ENCODE results near the gene CCDC142.

The CCDC142 gene

DNA sequence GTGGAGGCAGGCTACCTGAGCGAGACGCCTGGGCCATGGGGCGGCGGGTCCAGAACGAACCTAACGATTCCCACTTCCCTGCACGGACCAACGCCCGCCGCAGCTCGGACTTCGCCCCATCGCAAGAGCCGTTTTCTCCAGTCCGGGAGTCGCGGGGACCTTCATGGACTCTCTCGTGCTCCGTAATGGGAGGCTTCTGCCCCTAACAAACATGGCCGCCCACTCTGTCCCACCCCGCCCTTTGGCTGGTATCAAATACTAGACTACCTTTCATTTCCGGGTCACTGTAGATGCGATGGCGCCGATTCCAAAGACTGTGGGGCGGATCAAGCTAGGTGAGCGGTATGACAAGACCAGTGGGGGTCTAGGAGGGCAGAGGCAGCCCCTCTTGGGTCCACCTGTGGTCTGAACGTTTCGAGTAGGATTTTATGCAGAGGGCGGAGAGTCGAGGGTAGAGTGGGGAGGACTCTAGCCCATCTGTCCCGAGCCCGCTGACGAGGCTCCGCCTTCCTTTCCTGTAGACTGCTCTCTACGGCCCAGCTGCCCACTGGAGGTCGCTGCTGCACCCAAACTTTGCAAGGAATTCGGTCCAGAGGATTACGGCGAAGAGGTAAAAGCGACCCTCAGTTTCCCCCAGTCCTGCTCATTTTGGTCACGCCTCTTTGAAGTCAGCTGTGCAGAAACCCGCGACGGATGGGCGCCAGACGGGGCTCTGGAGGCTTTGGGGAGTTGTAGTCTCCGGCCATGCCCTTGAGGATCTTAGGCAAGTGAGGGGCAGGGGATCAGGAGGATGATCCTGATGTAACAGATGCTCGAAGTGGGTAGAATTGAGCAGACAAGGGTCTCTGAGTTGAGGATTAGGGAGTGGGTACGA is at the start of gene CCDC142, which contains the start of gene TTC31:
Gene CCDC142 (minus strand): TSS at position 198 of the 874 bp plus-strand sequence. CDS start 161 bp downstream, at position 37.
Gene TTC31 (plus strand): TSS at position 281 of the 874 bp plus-strand sequence. CDS start 15 bp downstream, at position 296.
- Histone ChIP-seq H3K4me1 (ENCODE audit: control insufficient read depth, low read length) (peaks cover 23% of the 10 kb centered on the region), H3F3A (ENCODE audit: control insufficient read depth, insufficient read depth) (no peaks in the 10 kb centered on the region), H3K36me3 (ENCODE audit: control insufficient read depth, low read length) (peaks cover 31% of the 10 kb centered on the region), H3K9me3 (ENCODE audit: control insufficient read depth, insufficient read depth, low read length) (no peaks in the 10 kb centered on the region), H3K9me2 (replicated peaks; ENCODE audit: control insufficient read depth, low read length) (no peaks in the 10 kb centered on the region), H3K79me2 (ENCODE audit: control insufficient read depth, low read length) (peaks cover 36% of the 10 kb centered on the region), H4K20me1 (ENCODE audit: control insufficient read depth, insufficient read depth, low read depth, low read length) (peaks cover 7% of the 10 kb centered on the region; the same call in 1 of the 2 replicates), H3K27ac (ENCODE audit: low read depth, low read length) (peak within 1 kb of the TSS; percentile 78), H3K4me3 (ENCODE audit: low read length) (peak within 1 kb of the TSS; percentile 98), H3K27me3 (ENCODE audit: control insufficient read depth, low read length) (no peaks in the 10 kb centered on the region), H3K4me2 (ENCODE audit: low read length) (peak within 1 kb of the TSS; percentile 99)
- TF ChIP-seq EZH2phosphoT487 (IDR thresholded peaks at IDR 0.05; ENCODE audit: borderline replicate concordance, low read length) = no peak
- TF ChIP-seq, protein P1, sequence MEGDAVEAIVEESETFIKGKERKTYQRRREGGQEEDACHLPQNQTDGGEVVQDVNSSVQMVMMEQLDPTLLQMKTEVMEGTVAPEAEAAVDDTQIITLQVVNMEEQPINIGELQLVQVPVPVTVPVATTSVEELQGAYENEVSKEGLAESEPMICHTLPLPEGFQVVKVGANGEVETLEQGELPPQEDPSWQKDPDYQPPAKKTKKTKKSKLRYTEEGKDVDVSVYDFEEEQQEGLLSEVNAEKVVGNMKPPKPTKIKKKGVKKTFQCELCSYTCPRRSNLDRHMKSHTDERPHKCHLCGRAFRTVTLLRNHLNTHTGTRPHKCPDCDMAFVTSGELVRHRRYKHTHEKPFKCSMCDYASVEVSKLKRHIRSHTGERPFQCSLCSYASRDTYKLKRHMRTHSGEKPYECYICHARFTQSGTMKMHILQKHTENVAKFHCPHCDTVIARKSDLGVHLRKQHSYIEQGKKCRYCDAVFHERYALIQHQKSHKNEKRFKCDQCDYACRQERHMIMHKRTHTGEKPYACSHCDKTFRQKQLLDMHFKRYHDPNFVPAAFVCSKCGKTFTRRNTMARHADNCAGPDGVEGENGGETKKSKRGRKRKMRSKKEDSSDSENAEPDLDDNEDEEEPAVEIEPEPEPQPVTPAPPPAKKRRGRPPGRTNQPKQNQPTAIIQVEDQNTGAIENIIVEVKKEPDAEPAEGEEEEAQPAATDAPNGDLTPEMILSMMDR (IDR thresholded peaks at IDR 0.05; ENCODE audit: low read depth, low read length, poor library complexity, severe bottlenecking) = peak; percentile 97

DNA sequence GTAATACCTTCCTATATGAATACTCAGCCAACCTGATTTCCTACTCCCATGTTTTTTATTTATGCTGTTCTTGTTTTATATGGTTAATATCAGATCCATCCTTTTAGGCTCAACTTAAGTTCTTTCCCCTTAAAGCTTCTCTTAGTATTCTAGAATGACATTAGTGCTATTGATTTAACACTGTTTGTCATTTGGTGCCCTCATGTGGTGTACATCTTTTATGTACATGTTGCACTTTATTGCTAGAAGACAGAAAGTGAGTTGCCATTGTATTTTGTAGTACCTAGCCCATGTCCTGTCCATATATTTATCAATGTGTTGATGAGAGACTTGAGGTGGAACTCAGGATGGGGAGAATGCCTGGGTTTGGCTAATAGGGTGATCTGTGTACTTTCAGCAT is 49.4 kb upstream of the CCDC142 start:
- Histone ChIP-seq H3K4me2 (ENCODE audit: low read length) (peak overlapping the region; percentile 94; the same call in 1 of the 2 replicates), H3F3A (ENCODE audit: control insufficient read depth, insufficient read depth) (peaks cover 9% of the 10 kb centered on the region; the same call in 1 of the 2 replicates)
- no peak for TF ChIP-seq EZH2phosphoT487 (IDR thresholded peaks at IDR 0.05; ENCODE audit: borderline replicate concordance, low read length)
- TF ChIP-seq, protein P1 (IDR thresholded peaks at IDR 0.05; ENCODE audit: low read depth, low read length, poor library complexity, severe bottlenecking) = peak; percentile 56

GRCh38 chr2:74531666-74532065 is 48.9 kb upstream of the CCDC142 start:
- Histone ChIP-seq H3K4me1 (ENCODE audit: control insufficient read depth, low read length) (peaks cover 36% of the 10 kb centered on the region), H3K4me2 (ENCODE audit: low read length) (peak overlapping the region; percentile 94), H3K36me3 (ENCODE audit: control insufficient read depth, low read length) (peaks cover 55% of the 10 kb centered on the region), H3K9me3 (ENCODE audit: control insufficient read depth, insufficient read depth, low read length) (no peaks in the 10 kb centered on the region), H3K9me2 (replicated peaks; ENCODE audit: control insufficient read depth, low read length) (no peaks in the 10 kb centered on the region), H4K20me1 (ENCODE audit: control insufficient read depth, insufficient read depth, low read depth, low read length) (no peaks in the 10 kb centered on the region), H3F3A (ENCODE audit: control insufficient read depth, insufficient read depth) (peaks cover 11% of the 10 kb centered on the region), H3K79me2 (ENCODE audit: control insufficient read depth, low read length) (peaks cover 48% of the 10 kb centered on the region), H3K4me3 (ENCODE audit: low read length) (peak overlapping the region; percentile 99; the same call in 1 of the 2 replicates), H3K27ac (ENCODE audit: low read depth, low read length) (no peak overlapping the region), H3K27me3 (ENCODE audit: control insufficient read depth, low read length) (no peaks in the 10 kb centered on the region)
- TF ChIP-seq EZH2phosphoT487 (IDR thresholded peaks at IDR 0.05; ENCODE audit: borderline replicate concordance, low read length) = no peak
- TF ChIP-seq, protein P1 (IDR thresholded peaks at IDR 0.05; ENCODE audit: low read depth, low read length, poor library complexity, severe bottlenecking) = no peak

More for the DNA sequence above, 49.4 kb upstream of the CCDC142 start:
- H3K36me3 ChIP-seq (ENCODE audit: control insufficient read depth, low read length) = peaks cover 49% of the 10 kb centered on the region
- no peaks in the 10 kb centered on the region for H3K9me3 ChIP-seq (ENCODE audit: control insufficient read depth, insufficient read depth, low read length)
- H3K27me3 ChIP-seq (ENCODE audit: control insufficient read depth, low read length) = peaks cover under 1% of the 10 kb centered on the region
- H3K9me2 ChIP-seq (replicated peaks; ENCODE audit: control insufficient read depth, low read length) = no peaks in the 10 kb centered on the region
- H3K4me1 ChIP-seq (ENCODE audit: control insufficient read depth, low read length) = peaks cover 30% of the 10 kb centered on the region
- H3K4me3 ChIP-seq (ENCODE audit: low read length) = no peak overlapping the region
- H3K79me2 ChIP-seq (ENCODE audit: control insufficient read depth, low read length) = peaks cover 43% of the 10 kb centered on the region
- H3K27ac ChIP-seq (ENCODE audit: low read depth, low read length) = no peak overlapping the region
- no peaks in the 10 kb centered on the region for H4K20me1 ChIP-seq (ENCODE audit: control insufficient read depth, insufficient read depth, low read depth, low read length)

All from DOHH2 (cell line).